ENCODE data around the gene STARD5.

DNA sequence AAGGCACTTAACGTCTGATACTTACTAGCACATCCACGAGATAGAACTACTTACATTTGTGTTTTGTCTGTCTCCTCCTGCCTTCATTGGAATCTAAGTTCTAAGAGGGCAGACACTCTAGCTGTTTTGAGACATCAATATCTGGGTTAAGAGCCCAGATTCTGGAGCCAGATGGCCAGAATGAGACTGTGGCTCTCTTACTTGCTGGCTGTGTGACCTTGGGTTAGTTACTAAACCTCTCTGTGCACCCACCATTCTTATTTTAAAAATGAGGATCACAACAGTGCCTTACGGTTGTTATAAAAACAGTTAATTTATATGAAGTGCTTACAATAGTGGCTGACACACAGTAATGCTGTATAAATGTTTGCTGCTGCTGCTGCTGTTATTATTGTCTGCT lies 7.7 kb downstream of the STARD5 start:
- no peak for TF ChIP-seq EZH2 (IDR thresholded peaks at IDR 0.05; ENCODE audit: borderline replicate concordance, insufficient read depth, low read depth, low read length, poor library complexity, severe bottlenecking)
- TF ChIP-seq, protein P1, sequence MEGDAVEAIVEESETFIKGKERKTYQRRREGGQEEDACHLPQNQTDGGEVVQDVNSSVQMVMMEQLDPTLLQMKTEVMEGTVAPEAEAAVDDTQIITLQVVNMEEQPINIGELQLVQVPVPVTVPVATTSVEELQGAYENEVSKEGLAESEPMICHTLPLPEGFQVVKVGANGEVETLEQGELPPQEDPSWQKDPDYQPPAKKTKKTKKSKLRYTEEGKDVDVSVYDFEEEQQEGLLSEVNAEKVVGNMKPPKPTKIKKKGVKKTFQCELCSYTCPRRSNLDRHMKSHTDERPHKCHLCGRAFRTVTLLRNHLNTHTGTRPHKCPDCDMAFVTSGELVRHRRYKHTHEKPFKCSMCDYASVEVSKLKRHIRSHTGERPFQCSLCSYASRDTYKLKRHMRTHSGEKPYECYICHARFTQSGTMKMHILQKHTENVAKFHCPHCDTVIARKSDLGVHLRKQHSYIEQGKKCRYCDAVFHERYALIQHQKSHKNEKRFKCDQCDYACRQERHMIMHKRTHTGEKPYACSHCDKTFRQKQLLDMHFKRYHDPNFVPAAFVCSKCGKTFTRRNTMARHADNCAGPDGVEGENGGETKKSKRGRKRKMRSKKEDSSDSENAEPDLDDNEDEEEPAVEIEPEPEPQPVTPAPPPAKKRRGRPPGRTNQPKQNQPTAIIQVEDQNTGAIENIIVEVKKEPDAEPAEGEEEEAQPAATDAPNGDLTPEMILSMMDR (IDR thresholded peaks at IDR 0.05), result no peak

Measured in B cell (primary cell).